ENCODE results near the gene SIPA1L3. TPM values are rescaled to one million over a fixed set of nuclear protein-coding genes. Genes with fewer than 3 reads are reported as not detected.

Gene SIPA1L3
- total RNA-seq, 1 donor from 2014 or later = 66.7 TPM

GRCh38 chr19:38082256-38083118 is 175.5 kb downstream of the SIPA1L3 start:
- TF ChIP-seq CTCF (conservative IDR thresholded peaks at IDR 0.05; ENCODE audit: low read depth, low read length) = no peak
- H3K4me3 ChIP-seq (ENCODE audit: low read depth, low read length) = no peak overlapping the region
- no peak for DNase-seq (ENCODE audit: low read depth)

- no peak overlapping the region for H3K4me3 ChIP-seq (ENCODE audit: low read depth, low read length)
- TF ChIP-seq CTCF (conservative IDR thresholded peaks at IDR 0.05; ENCODE audit: low read depth, low read length) = no peak
- DNase-seq (ENCODE audit: low read depth) = no peak
Observed at GRCh38 chr19:38084196-38084595, 177.2 kb downstream of the SIPA1L3 start.

- no peak overlapping the region for H3K4me3 ChIP-seq (ENCODE audit: low read depth, low read length)
- no peak for TF ChIP-seq CTCF (conservative IDR thresholded peaks at IDR 0.05; ENCODE audit: low read depth, low read length)
- DNase-seq (ENCODE audit: low read depth) = no peak
Observed at GRCh38 chr19:38089440-38089839, 182.4 kb downstream of the SIPA1L3 start.

- no peak for DNase-seq (ENCODE audit: low read depth)
- H3K4me3 ChIP-seq (ENCODE audit: low read depth, low read length) = no peak overlapping the region
- no peak for TF ChIP-seq CTCF (conservative IDR thresholded peaks at IDR 0.05; ENCODE audit: low read depth, low read length)
Observed at GRCh38 chr19:38093154-38093553, 186.1 kb downstream of the SIPA1L3 start.

GRCh38 chr19:38093587-38093986 is 186.6 kb downstream of the SIPA1L3 start:
- TF ChIP-seq CTCF (conservative IDR thresholded peaks at IDR 0.05; ENCODE audit: low read depth, low read length) = no peak
- H3K4me3 ChIP-seq (ENCODE audit: low read depth, low read length) = no peak overlapping the region
- no peak for DNase-seq (ENCODE audit: low read depth)

GRCh38 chr19:38095411-38096308 is 188.7 kb downstream of the SIPA1L3 start:
- peak; percentile 76 for TF ChIP-seq CTCF (conservative IDR thresholded peaks at IDR 0.05; ENCODE audit: low read depth, low read length)
- no peak overlapping the region for H3K4me3 ChIP-seq (ENCODE audit: low read depth, low read length)
- DNase-seq (ENCODE audit: low read depth) = peak; percentile 7

Measured in epithelial cell of proximal tubule (primary cell).